DMS153 treated with DMSO at 0.1 percent for 48 hours (cell line): ENCODE results near the gene PLA2G2E.
"Not testable (repeated sequence)": the region's sequence is repeated elsewhere in the genome, so short reads cannot be mapped to it uniquely, and the experiment has no call there.

Experiments used
- DNase-seq: peaks from one replicate; lab custom pipeline; 2025; ENCODE audit not compliant: unreplicated experiment; lab: John Stamatoyannopoulos, UW

The PLA2G2E gene

GRCh38 chr1:19932866-19933265, 9.4 kb upstream of the PLA2G2E start:
- DNase-seq: no peak

DNA sequence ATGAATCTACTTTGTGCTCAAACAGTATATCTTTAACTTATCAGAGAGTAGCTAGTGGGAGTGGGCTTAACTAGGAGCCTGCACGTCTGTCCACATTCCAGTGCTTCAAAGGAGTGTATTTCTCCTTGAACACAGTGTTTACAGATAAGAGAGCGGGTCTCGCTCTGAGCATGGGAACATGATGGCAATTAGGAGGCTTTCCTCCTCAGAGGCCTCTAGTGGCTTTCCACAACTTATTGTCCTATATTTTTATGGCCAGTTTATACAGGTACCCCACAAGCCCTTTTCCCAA, 3.7 kb upstream of the PLA2G2E start:
- DNase-seq: not testable (repeated sequence)

GRCh38 chr1:19926296-19927129, 3.1 kb upstream of the PLA2G2E start:
- no peak for DNase-seq

- no peak for DNase-seq
These were observed 2.1 kb upstream of the PLA2G2E start for GRCh38 chr1:19925342-19926070.

GRCh38 chr1:19923953-19924346, 533 bp upstream of the PLA2G2E start:
- DNase-seq: no peak

GRCh38 chr1:19922015-19922688, 1.3 kb downstream of the PLA2G2E start:
- DNase-seq: no peak

DNA sequence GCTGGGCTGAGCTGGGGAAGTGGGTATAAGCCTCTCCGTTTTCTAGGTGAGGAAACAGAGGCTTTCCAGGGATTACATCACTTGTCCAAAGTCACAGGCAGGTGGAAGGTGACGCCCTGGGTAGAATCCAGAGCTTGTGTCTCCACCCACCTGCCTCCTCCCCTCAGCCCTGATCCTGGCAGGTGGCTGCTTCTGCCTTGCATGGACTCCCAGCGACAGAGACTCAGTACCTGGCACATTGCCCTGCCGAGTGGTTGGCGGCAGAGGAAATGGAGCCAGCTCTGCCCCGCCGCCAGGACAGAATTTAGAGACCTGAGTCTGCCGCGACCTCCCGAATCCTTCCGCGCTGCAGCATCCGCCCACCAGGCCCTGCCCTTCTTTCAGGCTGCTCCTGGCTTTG, 2.1 kb downstream of the PLA2G2E start:
- DNase-seq: peak; percentile 80

DNA sequence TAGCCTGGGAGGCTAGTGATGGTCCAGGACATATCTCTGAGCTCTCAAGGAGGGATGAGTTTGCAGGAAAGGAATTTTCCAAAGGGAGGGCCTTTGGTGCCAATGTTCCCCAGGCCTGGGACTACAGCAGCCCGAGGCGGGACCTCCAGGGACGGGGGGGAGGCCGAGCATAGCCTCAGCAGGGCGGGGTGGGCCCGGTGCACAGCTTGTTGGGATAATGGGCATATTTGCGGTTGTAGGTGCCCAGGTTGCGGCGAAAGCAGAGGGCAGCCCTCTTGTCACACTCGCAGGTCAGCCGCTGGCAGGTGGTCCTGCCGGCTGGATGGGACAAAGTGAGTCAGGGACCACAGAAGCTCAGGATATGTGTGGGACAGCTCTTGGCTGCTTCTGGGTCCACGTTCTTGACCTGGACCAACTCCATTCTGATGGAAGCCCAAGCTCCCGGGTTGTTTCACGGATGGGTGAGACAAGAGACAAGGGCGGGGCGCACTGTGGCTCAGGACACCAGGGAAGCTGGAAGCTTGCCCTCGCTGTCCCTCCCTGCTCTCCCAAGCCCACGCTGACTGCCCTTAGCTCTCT, 3.2 kb downstream of the PLA2G2E start:
- DNase-seq: no peak

- DNase-seq: peak; percentile 39
These were observed 5.4 kb downstream of the PLA2G2E start for GRCh38 chr1:19918057-19918456.

DNA sequence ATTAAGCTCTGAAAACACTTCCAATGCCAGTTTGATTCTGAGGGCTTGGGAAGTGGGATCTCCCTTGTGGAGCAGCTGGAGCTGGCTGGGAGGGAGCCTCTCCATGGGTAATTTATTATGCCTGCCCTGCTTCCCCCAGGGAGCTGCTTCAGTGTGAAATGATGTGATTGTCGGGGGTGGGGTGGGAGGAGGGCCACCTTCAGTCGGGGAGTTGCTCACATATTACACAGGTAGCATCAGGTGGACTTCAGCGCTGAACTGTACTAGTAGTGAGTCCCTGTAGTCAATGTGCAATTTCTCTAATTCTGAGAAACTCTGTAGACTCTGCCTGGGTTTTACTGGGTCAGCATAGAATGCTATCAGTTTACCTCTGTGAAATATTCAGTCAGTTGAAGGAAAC, 12.8 kb downstream of the PLA2G2E start:
- DNase-seq: no peak

DNA sequence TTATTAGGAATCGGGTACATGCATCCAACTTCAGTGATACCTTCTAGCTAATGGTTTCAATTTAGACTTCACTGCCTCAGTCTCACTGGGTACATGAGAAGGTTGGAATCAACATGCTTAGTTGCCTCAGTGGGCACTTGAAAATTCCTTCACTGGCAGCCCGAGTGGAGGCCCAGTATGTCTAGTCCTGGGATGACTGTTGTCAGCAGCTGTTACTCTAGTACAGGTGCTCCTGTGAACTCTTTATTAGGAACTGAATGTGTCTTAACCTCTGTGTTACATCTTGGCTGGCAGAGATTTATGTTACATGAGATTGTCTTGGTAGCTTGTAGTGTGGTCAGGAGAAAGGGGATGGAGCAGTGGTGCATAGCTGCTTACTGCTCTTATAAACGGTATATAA, 13.4 kb downstream of the PLA2G2E start:
- no peak for DNase-seq

DNA sequence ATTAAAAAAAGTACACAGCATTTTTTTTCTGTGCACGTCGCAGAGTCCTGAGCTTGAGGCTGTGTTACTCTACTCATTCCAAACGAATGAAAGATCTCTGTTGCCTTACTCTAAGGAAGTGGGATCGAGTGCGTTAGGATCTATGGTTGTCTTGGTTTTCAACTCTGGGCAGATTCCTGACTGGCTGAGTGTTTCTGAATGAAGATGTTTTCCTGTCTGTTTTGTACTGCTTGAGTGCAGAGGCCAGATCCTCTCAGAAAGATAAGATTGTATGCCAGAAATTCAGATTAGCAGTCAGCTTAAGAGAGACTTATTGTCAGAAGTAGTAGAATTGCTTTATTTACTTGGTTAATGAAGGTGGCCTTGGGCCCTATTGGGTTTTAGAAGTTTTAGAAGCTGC, 14.0 kb downstream of the PLA2G2E start:
- no peak for DNase-seq

- no peak for DNase-seq
These were observed 16.0 kb downstream of the PLA2G2E start for GRCh38 chr1:19907456-19907855.

DNA sequence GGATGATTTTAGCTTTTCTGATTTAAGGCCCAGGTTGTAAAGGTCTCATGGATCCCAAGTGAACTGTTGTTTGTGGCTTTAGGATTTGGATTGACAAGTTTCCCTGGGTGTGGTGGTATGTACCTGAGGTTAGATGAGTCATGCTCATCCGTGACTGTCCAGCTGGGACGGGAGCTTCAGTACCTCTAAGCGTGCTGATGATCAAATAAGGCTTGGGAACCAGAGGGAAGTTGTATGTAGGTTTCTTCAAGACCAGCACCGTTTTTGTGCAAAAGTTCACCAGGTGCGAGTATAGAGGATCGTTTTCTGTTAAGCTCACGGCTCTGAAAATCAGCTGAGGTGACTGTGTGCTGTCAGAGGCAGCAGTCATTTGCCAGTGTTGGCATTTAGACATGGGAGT, 19.8 kb downstream of the PLA2G2E start:
- no peak for DNase-seq

- DNase-seq: no peak
These were observed 21.8 kb downstream of the PLA2G2E start for GRCh38 chr1:19901653-19902052.

DNA sequence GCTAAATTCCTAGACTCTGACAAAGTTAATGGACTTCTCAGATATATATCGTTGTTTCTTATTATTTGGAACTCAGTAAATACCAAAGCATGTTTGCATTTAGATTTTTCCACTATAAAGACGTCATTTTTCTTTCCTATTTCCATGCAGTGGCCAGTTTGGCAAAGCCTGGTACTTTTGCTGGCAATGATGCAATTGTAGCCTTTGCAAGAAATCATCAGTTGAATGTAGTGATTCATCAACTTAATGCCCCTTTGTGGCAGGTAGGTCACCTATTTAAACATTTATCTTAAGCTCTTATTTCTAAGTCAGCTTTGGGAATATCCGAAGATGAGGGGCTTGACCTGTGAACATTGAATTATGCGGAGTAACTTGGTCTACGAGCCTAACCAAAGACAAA, 29.2 kb downstream of the PLA2G2E start:
- no peak for DNase-seq

GRCh38 chr1:19893687-19894086, 29.7 kb downstream of the PLA2G2E start:
- DNase-seq: no peak

DNA sequence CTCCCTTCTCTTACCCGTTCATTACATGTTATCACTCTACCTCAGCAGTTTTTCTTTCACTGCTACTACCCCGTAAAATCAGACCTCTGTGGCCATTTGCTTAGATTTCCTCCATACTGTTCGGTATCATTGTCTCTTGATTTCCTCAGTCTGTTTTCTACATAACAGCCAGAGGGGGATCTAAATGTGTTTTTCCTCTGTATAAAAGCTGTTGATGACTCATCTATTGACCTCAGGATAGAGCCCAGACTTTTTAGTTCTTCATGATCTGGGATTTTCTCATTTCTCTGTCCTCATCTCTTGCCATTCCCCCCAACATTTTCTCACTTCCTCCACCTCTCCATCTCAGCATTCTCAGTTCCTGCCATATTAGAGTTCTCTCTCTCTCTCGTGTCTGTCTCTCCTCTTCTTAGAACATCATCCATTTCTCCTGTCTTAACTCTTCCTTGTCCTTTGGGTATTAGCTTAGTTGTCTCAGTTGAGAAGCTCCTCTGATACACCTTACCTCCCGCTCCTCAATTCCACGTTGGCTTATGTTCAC, 30.7 kb downstream of the PLA2G2E start:
- no peak for DNase-seq

DNA sequence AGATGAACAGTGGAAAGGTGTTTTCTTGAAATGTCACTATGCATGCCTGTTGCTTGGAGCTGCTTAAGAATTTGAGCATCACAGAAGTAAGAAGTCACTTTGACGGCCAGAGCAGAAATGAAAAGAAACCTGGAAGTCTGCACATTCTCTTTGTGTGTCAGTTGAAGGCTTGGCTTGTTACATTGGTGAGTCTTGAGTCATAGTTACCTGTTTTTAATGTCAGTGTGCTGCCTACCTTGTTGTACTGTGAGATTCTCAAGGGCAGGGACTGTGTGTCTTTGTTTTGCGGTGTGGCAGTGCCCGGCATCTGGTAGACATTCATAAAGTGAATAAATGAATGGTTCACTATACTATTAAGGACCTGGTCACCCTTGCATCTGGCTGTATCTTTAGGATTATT, 31.3 kb downstream of the PLA2G2E start:
- DNase-seq: no peak

DNA sequence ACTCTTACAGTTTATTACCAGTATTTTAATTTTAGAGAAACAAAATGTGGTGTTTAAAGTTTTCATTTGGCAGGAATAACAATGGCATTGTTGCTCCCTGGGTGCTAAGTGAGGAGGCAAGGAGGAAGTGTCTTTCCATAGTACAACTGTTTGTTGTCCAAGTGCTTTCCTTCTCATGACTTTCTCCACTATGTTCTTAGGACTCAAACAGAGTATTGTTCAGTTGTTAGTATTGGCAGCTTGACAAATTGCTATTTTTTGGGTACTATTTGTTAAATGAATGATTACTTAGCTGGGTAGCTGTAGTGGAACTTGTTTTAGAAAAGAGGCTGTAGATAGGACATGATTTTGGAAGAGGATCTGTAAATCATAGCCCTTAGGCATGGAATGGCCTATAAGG, 33.8 kb downstream of the PLA2G2E start:
- DNase-seq: no peak

GRCh38 chr1:19888112-19888511, 35.3 kb downstream of the PLA2G2E start:
- DNase-seq: no peak

DNA sequence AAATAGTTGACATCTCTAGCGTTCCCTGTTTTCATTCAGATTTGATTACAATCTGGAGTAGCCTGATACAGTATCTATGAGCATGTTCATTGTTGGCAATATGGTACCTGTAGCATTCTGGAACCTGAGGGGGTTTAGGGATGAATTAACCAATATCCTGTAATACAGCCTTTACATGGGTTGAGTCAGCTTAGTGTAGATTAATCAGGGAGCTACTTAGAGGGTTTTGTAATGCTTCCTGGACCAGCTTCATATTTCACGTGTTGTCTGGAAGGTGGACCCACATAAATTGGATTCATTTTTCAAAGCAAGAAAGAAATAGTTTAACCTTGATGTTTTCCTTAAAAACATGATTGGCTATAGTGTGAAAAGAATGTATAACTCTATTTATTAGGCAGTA, 37.6 kb downstream of the PLA2G2E start:
- DNase-seq: no peak
